Measurements from ENCODE around the gene STMN3. TPM values are rescaled to one million over a fixed set of nuclear protein-coding genes. Genes with fewer than 3 reads are reported as not detected.

The STMN3 gene
- total RNA-seq, 1 experiment from 2014 or later = 65.6 TPM

DNA sequence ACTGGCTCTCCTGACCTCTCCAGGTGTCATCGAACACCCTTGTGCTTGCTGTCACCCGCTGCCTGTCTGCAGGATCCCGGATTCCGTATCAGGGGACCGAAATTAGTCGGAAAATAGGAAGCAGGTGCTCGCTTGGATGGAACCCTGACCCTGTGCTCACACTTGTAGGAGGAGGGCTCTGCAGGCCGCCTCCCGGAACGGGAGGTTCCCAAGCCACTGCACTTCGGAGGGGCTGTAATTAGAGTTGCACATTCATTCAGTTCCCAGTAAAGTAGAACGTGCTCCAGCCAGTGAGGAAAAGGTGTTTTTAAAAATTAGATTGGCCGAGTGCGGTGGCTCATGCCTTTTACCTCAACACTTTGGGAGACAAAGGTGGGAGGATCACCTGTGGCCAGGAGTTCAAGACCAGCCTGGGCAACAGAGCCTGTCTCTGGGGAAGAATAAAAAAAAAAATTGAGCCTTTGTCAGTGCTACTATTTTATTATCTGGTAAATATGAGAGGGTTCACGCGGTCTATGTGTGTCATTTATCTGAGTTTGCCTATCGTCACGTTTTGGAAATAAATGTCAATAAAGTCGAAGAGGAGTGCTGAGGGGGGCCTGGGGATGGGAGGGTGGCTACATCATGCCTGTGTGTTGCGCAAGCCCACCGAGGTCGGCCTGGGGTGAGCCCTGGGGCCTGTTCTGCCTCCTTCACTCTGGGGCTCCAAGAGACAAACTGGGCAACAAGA lies 24.8 kb downstream of the STMN3 start:
- no peaks in the 10 kb centered on the region for H3K9me3 Mint-ChIP-seq
- peak overlapping the region; percentile 72 for H3K4me3 Mint-ChIP-seq
- H3K36me3 Mint-ChIP-seq = no peaks in the 10 kb centered on the region
- H3K4me1 Mint-ChIP-seq = peaks cover 15% of the 10 kb centered on the region
- H3K27me3 Mint-ChIP-seq (ENCODE audit: low read depth) = peaks cover 6% of the 10 kb centered on the region
- DNase-seq (ENCODE audit: low spot score) = no peak
- H3K27ac Mint-ChIP-seq = peak overlapping the region; percentile 91
- TF ChIP-seq GABPB1 (CRISPR knock-in tag; IDR thresholded peaks at IDR 0.05) (0 out of 2 replicates have a peak, but pooled peaks have one; percentile 35), IRF2 (CRISPR knock-in tag; IDR thresholded peaks at IDR 0.05; ENCODE audit: borderline replicate concordance, low read depth) (no peak), HMGA2 (CRISPR knock-in tag; IDR thresholded peaks at IDR 0.05) (no peak), EMX1 (CRISPR knock-in tag; IDR thresholded peaks at IDR 0.05) (no peak), PRRX2 (CRISPR knock-in tag; IDR thresholded peaks at IDR 0.05) (no peak)
- TF ChIP-seq, protein P1, sequence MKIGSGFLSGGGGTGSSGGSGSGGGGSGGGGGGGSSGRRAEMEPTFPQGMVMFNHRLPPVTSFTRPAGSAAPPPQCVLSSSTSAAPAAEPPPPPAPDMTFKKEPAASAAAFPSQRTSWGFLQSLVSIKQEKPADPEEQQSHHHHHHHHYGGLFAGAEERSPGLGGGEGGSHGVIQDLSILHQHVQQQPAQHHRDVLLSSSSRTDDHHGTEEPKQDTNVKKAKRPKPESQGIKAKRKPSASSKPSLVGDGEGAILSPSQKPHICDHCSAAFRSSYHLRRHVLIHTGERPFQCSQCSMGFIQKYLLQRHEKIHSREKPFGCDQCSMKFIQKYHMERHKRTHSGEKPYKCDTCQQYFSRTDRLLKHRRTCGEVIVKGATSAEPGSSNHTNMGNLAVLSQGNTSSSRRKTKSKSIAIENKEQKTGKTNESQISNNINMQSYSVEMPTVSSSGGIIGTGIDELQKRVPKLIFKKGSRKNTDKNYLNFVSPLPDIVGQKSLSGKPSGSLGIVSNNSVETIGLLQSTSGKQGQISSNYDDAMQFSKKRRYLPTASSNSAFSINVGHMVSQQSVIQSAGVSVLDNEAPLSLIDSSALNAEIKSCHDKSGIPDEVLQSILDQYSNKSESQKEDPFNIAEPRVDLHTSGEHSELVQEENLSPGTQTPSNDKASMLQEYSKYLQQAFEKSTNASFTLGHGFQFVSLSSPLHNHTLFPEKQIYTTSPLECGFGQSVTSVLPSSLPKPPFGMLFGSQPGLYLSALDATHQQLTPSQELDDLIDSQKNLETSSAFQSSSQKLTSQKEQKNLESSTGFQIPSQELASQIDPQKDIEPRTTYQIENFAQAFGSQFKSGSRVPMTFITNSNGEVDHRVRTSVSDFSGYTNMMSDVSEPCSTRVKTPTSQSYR (CRISPR knock-in tag; IDR thresholded peaks at IDR 0.05) = no peak
- TF ChIP-seq, protein P2, sequence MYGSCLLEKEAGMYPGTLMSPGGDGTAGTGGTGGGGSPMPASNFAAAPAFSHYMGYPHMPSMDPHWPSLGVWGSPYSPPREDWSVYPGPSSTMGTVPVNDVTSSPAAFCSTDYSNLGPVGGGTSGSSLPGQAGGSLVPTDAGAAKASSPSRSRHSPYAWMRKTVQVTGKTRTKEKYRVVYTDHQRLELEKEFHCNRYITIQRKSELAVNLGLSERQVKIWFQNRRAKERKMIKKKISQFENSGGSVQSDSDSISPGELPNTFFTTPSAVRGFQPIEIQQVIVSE (CRISPR knock-in tag; IDR thresholded peaks at IDR 0.05; ENCODE audit: borderline replicate concordance) = no peak
- TF ChIP-seq, protein P3, sequence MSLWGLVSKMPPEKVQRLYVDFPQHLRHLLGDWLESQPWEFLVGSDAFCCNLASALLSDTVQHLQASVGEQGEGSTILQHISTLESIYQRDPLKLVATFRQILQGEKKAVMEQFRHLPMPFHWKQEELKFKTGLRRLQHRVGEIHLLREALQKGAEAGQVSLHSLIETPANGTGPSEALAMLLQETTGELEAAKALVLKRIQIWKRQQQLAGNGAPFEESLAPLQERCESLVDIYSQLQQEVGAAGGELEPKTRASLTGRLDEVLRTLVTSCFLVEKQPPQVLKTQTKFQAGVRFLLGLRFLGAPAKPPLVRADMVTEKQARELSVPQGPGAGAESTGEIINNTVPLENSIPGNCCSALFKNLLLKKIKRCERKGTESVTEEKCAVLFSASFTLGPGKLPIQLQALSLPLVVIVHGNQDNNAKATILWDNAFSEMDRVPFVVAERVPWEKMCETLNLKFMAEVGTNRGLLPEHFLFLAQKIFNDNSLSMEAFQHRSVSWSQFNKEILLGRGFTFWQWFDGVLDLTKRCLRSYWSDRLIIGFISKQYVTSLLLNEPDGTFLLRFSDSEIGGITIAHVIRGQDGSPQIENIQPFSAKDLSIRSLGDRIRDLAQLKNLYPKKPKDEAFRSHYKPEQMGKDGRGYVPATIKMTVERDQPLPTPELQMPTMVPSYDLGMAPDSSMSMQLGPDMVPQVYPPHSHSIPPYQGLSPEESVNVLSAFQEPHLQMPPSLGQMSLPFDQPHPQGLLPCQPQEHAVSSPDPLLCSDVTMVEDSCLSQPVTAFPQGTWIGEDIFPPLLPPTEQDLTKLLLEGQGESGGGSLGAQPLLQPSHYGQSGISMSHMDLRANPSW (CRISPR knock-in tag; conservative IDR thresholded peaks at IDR 0.05; ENCODE audit: low read depth) = no peak
- ChIA-PET POLR2A (interaction anchor here (1.7 kb wide), 1 partner anchor 13 kb away, joined by 13 read pairs; no protein-coding TSS in a partner anchor), CTCF (interaction anchor here (1.2 to 1.7 kb wide), 2 partner anchors 13 to 90 kb away, joined by 5 to 9 read pairs; no protein-coding TSS in a partner anchor)
- peak; percentile 28; the same call in 1 of the 2 replicates for ATAC-seq

DNA sequence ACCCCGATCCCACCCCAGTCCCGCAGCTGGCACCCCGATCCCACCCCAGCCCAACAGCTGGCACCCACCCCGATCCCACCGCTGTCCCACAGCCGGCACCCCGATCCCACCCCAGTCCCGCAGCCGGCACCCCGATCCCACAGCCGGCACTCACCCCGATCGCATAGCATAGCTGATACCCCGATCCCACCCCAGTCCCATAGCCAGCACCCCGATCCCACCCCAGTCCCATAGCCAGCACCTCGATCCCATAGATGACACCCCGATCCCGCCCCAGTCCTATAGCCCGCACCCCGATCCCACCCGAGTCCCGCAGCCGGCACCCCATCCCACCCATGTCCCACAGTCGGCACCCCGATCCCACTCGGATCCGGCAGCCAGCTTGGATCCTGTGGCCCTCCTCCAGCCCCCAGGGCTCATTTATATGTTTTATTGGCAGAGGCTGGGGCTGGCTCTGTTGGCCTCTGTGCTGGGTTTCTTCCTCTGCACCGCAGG lies 25.4 kb downstream of the STMN3 start:
- Mint-ChIP-seq H3K36me3 (no peaks in the 10 kb centered on the region), H3K9me3 (no peaks in the 10 kb centered on the region), H3K27me3 (ENCODE audit: low read depth) (peaks cover 5% of the 10 kb centered on the region), H3K4me3 (peak overlapping the region; percentile 72), H3K4me1 (peaks cover 15% of the 10 kb centered on the region), H3K27ac (peak overlapping the region; percentile 91)
- ChIA-PET POLR2A (interaction anchor here (1.7 kb wide), 1 partner anchor 14 kb away, joined by 13 read pairs; no protein-coding TSS in a partner anchor), CTCF (interaction anchor here (1.2 to 1.7 kb wide), 4 partner anchors 14 to 107 kb away, joined by 3 to 24 read pairs (median 4); partner anchors contain the start of genes PPDPF and TNFRSF6B)
- no peak for ATAC-seq
- no peak for DNase-seq (ENCODE audit: low spot score)
- TF ChIP-seq NR2C2 (CRISPR knock-in tag; IDR thresholded peaks at IDR 0.05) (no peak), IRF2 (CRISPR knock-in tag; IDR thresholded peaks at IDR 0.05; ENCODE audit: borderline replicate concordance, low read depth) (no peak), SOX15 (CRISPR knock-in tag; IDR thresholded peaks at IDR 0.05) (no peak), ZNF416 (CRISPR knock-in tag; IDR thresholded peaks at IDR 0.05) (no peak), OVOL2 (CRISPR knock-in tag; IDR thresholded peaks at IDR 0.05; ENCODE audit: borderline replicate concordance) (no peak), TEAD4 (CRISPR knock-in tag; IDR thresholded peaks at IDR 0.05) (no peak), ETV6 (CRISPR knock-in tag; IDR thresholded peaks at IDR 0.05) (no peak), ZNF219 (CRISPR knock-in tag; IDR thresholded peaks at IDR 0.05; ENCODE audit: borderline replicate concordance) (no peak), JAZF1 (CRISPR knock-in tag; IDR thresholded peaks at IDR 0.05) (no peak), PRRX2 (CRISPR knock-in tag; IDR thresholded peaks at IDR 0.05) (no peak), ELF4 (CRISPR knock-in tag; IDR thresholded peaks at IDR 0.05; ENCODE audit: low read depth) (no peak)
- TF ChIP-seq, protein P4, sequence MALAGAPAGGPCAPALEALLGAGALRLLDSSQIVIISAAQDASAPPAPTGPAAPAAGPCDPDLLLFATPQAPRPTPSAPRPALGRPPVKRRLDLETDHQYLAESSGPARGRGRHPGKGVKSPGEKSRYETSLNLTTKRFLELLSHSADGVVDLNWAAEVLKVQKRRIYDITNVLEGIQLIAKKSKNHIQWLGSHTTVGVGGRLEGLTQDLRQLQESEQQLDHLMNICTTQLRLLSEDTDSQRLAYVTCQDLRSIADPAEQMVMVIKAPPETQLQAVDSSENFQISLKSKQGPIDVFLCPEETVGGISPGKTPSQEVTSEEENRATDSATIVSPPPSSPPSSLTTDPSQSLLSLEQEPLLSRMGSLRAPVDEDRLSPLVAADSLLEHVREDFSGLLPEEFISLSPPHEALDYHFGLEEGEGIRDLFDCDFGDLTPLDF (CRISPR knock-in tag; IDR thresholded peaks at IDR 0.05) = no peak
- TF ChIP-seq, protein P5, sequence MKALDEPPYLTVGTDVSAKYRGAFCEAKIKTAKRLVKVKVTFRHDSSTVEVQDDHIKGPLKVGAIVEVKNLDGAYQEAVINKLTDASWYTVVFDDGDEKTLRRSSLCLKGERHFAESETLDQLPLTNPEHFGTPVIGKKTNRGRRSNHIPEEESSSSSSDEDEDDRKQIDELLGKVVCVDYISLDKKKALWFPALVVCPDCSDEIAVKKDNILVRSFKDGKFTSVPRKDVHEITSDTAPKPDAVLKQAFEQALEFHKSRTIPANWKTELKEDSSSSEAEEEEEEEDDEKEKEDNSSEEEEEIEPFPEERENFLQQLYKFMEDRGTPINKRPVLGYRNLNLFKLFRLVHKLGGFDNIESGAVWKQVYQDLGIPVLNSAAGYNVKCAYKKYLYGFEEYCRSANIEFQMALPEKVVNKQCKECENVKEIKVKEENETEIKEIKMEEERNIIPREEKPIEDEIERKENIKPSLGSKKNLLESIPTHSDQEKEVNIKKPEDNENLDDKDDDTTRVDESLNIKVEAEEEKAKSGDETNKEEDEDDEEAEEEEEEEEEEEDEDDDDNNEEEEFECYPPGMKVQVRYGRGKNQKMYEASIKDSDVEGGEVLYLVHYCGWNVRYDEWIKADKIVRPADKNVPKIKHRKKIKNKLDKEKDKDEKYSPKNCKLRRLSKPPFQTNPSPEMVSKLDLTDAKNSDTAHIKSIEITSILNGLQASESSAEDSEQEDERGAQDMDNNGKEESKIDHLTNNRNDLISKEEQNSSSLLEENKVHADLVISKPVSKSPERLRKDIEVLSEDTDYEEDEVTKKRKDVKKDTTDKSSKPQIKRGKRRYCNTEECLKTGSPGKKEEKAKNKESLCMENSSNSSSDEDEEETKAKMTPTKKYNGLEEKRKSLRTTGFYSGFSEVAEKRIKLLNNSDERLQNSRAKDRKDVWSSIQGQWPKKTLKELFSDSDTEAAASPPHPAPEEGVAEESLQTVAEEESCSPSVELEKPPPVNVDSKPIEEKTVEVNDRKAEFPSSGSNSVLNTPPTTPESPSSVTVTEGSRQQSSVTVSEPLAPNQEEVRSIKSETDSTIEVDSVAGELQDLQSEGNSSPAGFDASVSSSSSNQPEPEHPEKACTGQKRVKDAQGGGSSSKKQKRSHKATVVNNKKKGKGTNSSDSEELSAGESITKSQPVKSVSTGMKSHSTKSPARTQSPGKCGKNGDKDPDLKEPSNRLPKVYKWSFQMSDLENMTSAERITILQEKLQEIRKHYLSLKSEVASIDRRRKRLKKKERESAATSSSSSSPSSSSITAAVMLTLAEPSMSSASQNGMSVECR (CRISPR knock-in tag; IDR thresholded peaks at IDR 0.05; ENCODE audit: borderline replicate concordance) = no peak
- TF ChIP-seq, protein P6, sequence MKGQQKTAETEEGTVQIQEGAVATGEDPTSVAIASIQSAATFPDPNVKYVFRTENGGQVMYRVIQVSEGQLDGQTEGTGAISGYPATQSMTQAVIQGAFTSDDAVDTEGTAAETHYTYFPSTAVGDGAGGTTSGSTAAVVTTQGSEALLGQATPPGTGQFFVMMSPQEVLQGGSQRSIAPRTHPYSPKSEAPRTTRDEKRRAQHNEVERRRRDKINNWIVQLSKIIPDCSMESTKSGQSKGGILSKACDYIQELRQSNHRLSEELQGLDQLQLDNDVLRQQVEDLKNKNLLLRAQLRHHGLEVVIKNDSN (CRISPR knock-in tag; IDR thresholded peaks at IDR 0.05) = no peak
- TF ChIP-seq, protein P7, sequence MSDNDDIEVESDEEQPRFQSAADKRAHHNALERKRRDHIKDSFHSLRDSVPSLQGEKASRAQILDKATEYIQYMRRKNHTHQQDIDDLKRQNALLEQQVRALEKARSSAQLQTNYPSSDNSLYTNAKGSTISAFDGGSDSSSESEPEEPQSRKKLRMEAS (CRISPR knock-in tag; IDR thresholded peaks at IDR 0.05) = no peak

All from WTC11 (cell line).